ENCODE measurements around the gene GAB2. TPM values are rescaled to one million over a fixed set of nuclear protein-coding genes. Genes with fewer than 3 reads are reported as not detected.

Gene GAB2
- total and polyA plus RNA-seq, 8 donors = 2.2 to 19.3 (median 8.6) TPM

DNA sequence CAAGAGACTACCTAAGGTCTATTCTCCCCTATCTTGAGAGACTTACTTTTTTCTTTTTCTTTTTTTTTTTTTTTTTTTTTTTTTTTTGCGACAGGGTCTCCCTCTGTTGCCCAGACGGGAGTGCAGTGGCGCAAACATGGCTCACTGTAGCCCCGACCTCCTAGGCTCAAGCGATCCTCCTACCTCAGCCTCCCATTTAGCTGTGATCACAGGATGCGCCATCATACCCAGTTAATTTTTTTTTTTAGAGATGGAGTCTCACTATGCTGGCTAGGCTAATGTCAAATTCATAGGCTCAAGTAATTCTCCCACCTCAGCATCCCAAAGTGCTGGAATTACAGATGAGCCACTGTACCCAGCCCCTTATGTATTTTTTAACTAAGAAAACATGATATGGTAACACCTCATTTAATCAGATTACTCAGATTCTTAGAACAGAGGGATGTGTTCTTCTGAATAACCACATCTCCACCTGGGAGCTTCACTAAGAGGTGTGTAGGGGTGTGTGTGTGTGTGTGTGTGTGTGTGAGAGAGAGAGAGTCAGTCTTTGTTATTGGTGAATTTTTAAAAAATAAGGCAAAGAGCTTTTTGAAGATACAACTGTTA is 126.0 kb downstream of the GAB2 start:
- WGBS, 5 donors = 89 to 98% (median 97%) methylated on average over 5 to 6 of the region's 6 CpGs
- H3K27ac ChIP-seq = peak overlapping the region in 2 of 5 donors; percentile 59 to 65
- intact Hi-C loops (cut with DNase I; ENCODE audit: low total_unique reads) = no loop called here

DNA sequence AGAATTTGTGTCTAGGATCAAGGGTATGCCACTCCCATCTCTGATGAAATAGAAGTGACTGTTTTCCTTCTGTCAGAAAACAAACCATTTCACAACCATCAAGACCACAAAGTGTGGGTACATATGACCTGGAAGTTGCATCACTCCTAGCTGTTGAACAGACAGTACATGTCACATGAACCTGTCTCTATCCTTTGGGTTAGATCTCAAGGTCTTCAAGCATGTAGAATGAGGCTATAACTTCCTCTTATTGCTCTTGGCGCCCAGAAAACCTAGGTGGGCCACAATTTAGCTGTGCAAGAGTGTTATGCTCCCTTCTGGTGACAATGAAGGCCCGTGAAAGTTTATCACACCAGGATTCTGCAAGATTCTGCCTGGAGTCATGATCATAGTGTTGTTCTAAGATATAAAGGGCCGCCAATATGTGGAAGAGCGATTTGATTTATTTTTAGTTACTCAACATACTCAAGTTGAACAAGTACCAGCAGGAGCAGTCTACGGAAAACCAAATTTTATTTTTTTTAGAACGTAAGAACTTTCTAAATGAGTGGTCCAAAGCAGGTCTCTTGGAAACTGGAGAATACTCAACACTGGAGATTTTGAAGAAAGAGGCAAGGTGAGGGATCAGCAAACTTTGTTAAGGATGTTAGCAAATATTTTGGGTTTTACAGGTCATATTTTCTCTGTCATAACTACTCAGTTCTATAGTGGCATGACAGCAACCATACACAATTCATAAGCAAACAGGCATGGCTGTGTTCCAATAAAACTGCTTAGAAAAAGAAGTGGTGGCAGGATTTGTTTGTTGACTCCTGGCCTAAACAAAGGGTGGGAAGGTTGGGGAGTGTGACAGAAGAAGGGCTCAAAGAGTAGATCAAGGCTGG is 127.1 kb downstream of the GAB2 start:
- Histone ChIP-seq H3K9me3 (peaks cover 0 to 3% (median 0%) of the 10 kb centered on the region in 4 donors), H3K4me3 (no peak overlapping the region), H3K27ac (peak overlapping the region in 2 of 5 donors; percentile 41 to 65), H3K36me3 (no peaks in the 10 kb centered on the region), H3K4me1 (peaks cover 8 to 30% (median 19%) of the 10 kb centered on the region in 4 donors), H3K27me3 (no peaks in the 10 kb centered on the region)
- DNase-seq = peak; percentile 28 to 38
- TF ChIP-seq, protein P1, sequence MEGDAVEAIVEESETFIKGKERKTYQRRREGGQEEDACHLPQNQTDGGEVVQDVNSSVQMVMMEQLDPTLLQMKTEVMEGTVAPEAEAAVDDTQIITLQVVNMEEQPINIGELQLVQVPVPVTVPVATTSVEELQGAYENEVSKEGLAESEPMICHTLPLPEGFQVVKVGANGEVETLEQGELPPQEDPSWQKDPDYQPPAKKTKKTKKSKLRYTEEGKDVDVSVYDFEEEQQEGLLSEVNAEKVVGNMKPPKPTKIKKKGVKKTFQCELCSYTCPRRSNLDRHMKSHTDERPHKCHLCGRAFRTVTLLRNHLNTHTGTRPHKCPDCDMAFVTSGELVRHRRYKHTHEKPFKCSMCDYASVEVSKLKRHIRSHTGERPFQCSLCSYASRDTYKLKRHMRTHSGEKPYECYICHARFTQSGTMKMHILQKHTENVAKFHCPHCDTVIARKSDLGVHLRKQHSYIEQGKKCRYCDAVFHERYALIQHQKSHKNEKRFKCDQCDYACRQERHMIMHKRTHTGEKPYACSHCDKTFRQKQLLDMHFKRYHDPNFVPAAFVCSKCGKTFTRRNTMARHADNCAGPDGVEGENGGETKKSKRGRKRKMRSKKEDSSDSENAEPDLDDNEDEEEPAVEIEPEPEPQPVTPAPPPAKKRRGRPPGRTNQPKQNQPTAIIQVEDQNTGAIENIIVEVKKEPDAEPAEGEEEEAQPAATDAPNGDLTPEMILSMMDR (IDR thresholded peaks at IDR 0.05) = no peak
- TF ChIP-seq EP300 (IDR thresholded peaks at IDR 0.05) = no peak
- no peak for TF ChIP-seq POLR2A (IDR thresholded peaks at IDR 0.05)
- TF ChIP-seq POLR2AphosphoS5 (IDR thresholded peaks at IDR 0.05) = peak in 2 of 3 donors; percentile 73 to 87
- intact Hi-C loops (cut with DNase I; ENCODE audit: low total_unique reads) = no loop called here
- WGBS, 5 donors = 84 to 94% (median 94%) methylated on average over 6 of the region's 6 CpGs

More for the DNA sequence above, 126.0 kb downstream of the GAB2 start:
- Histone ChIP-seq H3K4me1 (peaks cover 3 to 36% (median 11%) of the 10 kb centered on the region in 4 donors), H3K36me3 (no peaks in the 10 kb centered on the region), H3K27me3 (no peaks in the 10 kb centered on the region), H3K9me3 (peaks cover 0 to 3% (median 0%) of the 10 kb centered on the region in 4 donors), H3K4me3 (no peak overlapping the region)
- DNase-seq = no peak
- TF ChIP-seq, protein P1 (IDR thresholded peaks at IDR 0.05) = no peak
- no peak for TF ChIP-seq POLR2AphosphoS5 (IDR thresholded peaks at IDR 0.05)
- no peak for TF ChIP-seq EP300 (IDR thresholded peaks at IDR 0.05)
- no peak for TF ChIP-seq POLR2A (IDR thresholded peaks at IDR 0.05)

DNA sequence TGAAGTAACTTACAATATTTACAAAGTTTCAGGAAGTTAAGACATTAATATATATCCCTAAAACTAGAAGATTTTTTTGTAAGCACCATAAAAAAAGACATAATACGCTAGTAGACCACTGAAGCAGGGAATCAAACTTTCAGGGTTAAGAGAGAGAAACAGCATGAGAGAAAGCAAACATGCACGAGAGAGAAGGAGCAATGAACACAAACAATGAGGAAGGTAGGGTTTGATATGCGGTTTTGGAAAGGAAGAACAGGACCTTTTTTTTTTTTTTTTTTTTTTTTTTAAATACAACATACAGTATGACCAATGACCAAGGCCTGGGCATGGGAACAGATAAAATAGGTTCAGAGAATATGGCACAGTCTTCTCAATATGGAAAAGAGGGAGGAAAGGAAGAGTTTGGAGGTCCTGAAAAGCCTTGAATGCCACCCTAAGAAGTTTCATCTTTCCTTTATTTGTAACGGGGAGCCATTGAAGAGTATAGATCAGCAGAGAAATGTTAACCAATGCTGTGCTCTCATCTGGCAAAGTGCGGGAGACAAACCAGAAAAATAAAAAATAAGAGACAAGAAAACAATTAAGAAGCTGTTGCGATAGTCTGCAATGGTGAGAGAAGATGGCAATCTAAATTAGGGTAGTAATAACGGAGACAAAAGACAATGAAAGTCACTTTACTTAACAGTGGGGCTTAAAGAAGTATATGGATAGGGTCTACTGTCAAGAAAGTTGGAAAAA is 127.9 kb downstream of the GAB2 start:
- TF ChIP-seq POLR2A (IDR thresholded peaks at IDR 0.05) = no peak
- peak in 1 of 3 donors; percentile 14 for TF ChIP-seq POLR2AphosphoS5 (IDR thresholded peaks at IDR 0.05)
- TF ChIP-seq, protein P1 (IDR thresholded peaks at IDR 0.05) = no peak
- TF ChIP-seq EP300 (IDR thresholded peaks at IDR 0.05) = no peak
- H3K27me3 ChIP-seq = no peaks in the 10 kb centered on the region
- H3K27ac ChIP-seq = peak overlapping the region in 2 of 5 donors; percentile 65 to 72
- H3K4me1 ChIP-seq = peaks cover 10 to 30% (median 22%) of the 10 kb centered on the region in 4 donors
- no peak overlapping the region for H3K4me3 ChIP-seq
- H3K9me3 ChIP-seq = peaks cover 0 to 3% (median 0%) of the 10 kb centered on the region in 4 donors
- intact Hi-C loops (cut with DNase I; ENCODE audit: low total_unique reads) = no loop called here
- 64 to 74% (median 67%) methylated on average over 7 of the region's 7 CpGs for WGBS, 5 donors
- H3K36me3 ChIP-seq = no peaks in the 10 kb centered on the region
- no peak for DNase-seq

DNA sequence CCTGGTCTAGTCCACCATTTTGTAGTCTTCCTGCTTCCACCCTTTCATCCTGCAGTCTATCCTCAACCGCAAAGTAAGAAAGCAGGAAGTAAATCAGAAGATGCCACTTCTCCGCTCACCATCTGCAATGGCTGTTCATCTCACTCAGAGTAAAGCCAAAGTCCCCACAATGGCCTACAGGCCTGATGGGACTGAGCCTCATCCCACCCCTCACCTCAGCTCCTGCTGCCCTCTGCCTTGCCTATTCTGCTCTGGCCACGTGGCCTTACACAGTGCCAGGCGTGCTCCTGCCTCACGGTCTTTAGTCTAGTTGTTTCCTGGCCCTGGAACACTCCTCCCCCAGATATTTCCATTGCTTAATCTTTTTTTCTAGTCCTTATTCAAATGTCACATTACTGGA is 133.4 kb downstream of the GAB2 start:
- H3K36me3 ChIP-seq = peaks cover 3 to 14% (median 12%) of the 10 kb centered on the region in 4 donors
- no peak for DNase-seq
- intact Hi-C loops (cut with DNase I; ENCODE audit: low total_unique reads) = no loop called here
- H3K27me3 ChIP-seq = no peaks in the 10 kb centered on the region
- no peak overlapping the region for H3K4me3 ChIP-seq
- H3K4me1 ChIP-seq = peaks cover 5 to 14% (median 8%) of the 10 kb centered on the region in 4 donors
- WGBS, 5 donors = 91 to 94% (median 93%) methylated on average over 5 of the region's 5 CpGs
- TF ChIP-seq POLR2A (IDR thresholded peaks at IDR 0.05) (no peak), EP300 (IDR thresholded peaks at IDR 0.05) (no peak), POLR2AphosphoS5 (IDR thresholded peaks at IDR 0.05) (no peak)
- TF ChIP-seq, protein P1 (IDR thresholded peaks at IDR 0.05) = no peak
- peaks cover 0 to 3% (median 0%) of the 10 kb centered on the region in 4 donors for H3K9me3 ChIP-seq
- no peak overlapping the region for H3K27ac ChIP-seq

Data from stomach (tissue), 9 donors.